ENCODE measurements around the gene MAP2K5. TPM values are rescaled to one million over a fixed set of nuclear protein-coding genes. Genes with fewer than 3 reads are reported as not detected.

The MAP2K5 gene
- total RNA-seq, 1 experiment from 2014 or later, result 13.6 TPM

- DNase-seq (ENCODE audit: low spot score), result no peak
- ATAC-seq, result no peak
- ChIA-PET POLR2A (no interaction called here), CTCF (no interaction called here)
- H3K36me3 Mint-ChIP-seq, result no peaks in the 10 kb centered on the region
- H3K9me3 Mint-ChIP-seq, result no peaks in the 10 kb centered on the region
- peaks cover 54% of the 10 kb centered on the region for H3K4me1 Mint-ChIP-seq
- H3K4me3 Mint-ChIP-seq, result no peak overlapping the region
- H3K27ac Mint-ChIP-seq, result no peak overlapping the region
- no peaks in the 10 kb centered on the region for H3K27me3 Mint-ChIP-seq (ENCODE audit: low read depth)
- TF ChIP-seq ATF2 (CRISPR knock-in tag; IDR thresholded peaks at IDR 0.05; ENCODE audit: borderline replicate concordance, low read depth) (no peak), TP53 (CRISPR knock-in tag; IDR thresholded peaks at IDR 0.05) (no peak), SOX15 (CRISPR knock-in tag; IDR thresholded peaks at IDR 0.05) (no peak), NR2C2 (CRISPR knock-in tag; IDR thresholded peaks at IDR 0.05) (no peak)
Measured at GRCh38 chr15:67747921-67748320, 205.4 kb downstream of the MAP2K5 start.

- TF ChIP-seq FOXP4 (CRISPR knock-in tag; IDR thresholded peaks at IDR 0.05) (no peak), FOXK1 (CRISPR knock-in tag; IDR thresholded peaks at IDR 0.05) (no peak), ATF2 (CRISPR knock-in tag; IDR thresholded peaks at IDR 0.05; ENCODE audit: borderline replicate concordance, low read depth) (no peak), RELA (CRISPR knock-in tag; IDR thresholded peaks at IDR 0.05; ENCODE audit: borderline replicate concordance) (no peak), PRRX2 (CRISPR knock-in tag; IDR thresholded peaks at IDR 0.05) (no peak), PRDM15 (CRISPR knock-in tag; IDR thresholded peaks at IDR 0.05) (no peak), ZNF281 (CRISPR knock-in tag; IDR thresholded peaks at IDR 0.05) (no peak), ZNF512 (CRISPR knock-in tag; IDR thresholded peaks at IDR 0.05; ENCODE audit: borderline replicate concordance) (no peak), ZMAT4 (CRISPR knock-in tag; IDR thresholded peaks at IDR 0.05) (no peak), ZSCAN18 (CRISPR knock-in tag; IDR thresholded peaks at IDR 0.05) (no peak), SMAD4 (CRISPR knock-in tag; IDR thresholded peaks at IDR 0.05) (no peak), ZNF219 (CRISPR knock-in tag; IDR thresholded peaks at IDR 0.05; ENCODE audit: borderline replicate concordance) (no peak)
- no peaks in the 10 kb centered on the region for H3K27me3 Mint-ChIP-seq (ENCODE audit: low read depth)
- CTCF ChIA-PET, result interaction anchor here (0.5 to 1.6 kb wide), 2 partner anchors 17 to 293 kb away, joined by 3 to 4 read pairs; no protein-coding TSS in a partner anchor
- H3K36me3 Mint-ChIP-seq, result no peaks in the 10 kb centered on the region
- no peaks in the 10 kb centered on the region for H3K9me3 Mint-ChIP-seq
- H3K27ac Mint-ChIP-seq, result peak overlapping the region; percentile 47
- POLR2A ChIA-PET, result no interaction called here
- peaks cover 50% of the 10 kb centered on the region for H3K4me1 Mint-ChIP-seq
- H3K4me3 Mint-ChIP-seq, result no peak overlapping the region
- peak; percentile 50; the same call in 1 of the 2 replicates for ATAC-seq
- no peak for DNase-seq (ENCODE audit: low spot score)
Measured at GRCh38 chr15:67750371-67750770, 207.9 kb downstream of the MAP2K5 start.

Data from WTC11 (cell line).